K562 (cell line): ENCODE measurements around the gene TMIGD2. TPM values are rescaled to one million over a fixed set of nuclear protein-coding genes. Genes with fewer than 3 reads are reported as not detected.
A peak's percentile ranks its signal among the peaks of the same experiment; 100 is the strongest.

ENCODE experiments used
- ARID4B ChIP-seq: sonication (generic); formaldehyde crosslinking; IDR thresholded peaks from 2 replicates; pipeline ENCODE4 v1.8.0; 2022; ENCODE audit warnings: mild to moderate bottlenecking, missing genetic modification reagents
- BCOR ChIP-seq: fragments of 450-650 bp; IDR thresholded peaks from 2 replicates; pipeline ENCODE4 v1.6.1; 2016
- ELF4 ChIP-seq: fragments of 450-650 bp; formaldehyde crosslinking; IDR thresholded peaks from 2 replicates; pipeline ENCODE4 v1.4.0; 2022; ENCODE audit warnings: missing genetic modification characterization
- FOSL1 ChIP-seq: fragments of 200-800 bp; sonication (Bioruptor generic); conservative IDR thresholded peaks from 2 replicates; pipeline ENCODE4 v1.6.1; 2016; ENCODE audit warnings: missing genetic modification characterization, missing compliant biosample characterization
- HDAC8 ChIP-seq: fragments of 450-650 bp; IDR thresholded peaks from 2 replicates; pipeline ENCODE4 v1.6.1; 2016; ENCODE audit warnings: mild to moderate bottlenecking, missing genetic modification characterization, moderate library complexity, missing compliant biosample characterization
- HMGN3 ChIP-seq: IDR thresholded peaks from 2 replicates; pipeline ENCODE4 v1.6.1; 2011; ENCODE audit warnings: borderline replicate concordance, low read depth, mild to moderate bottlenecking, mixed read lengths, low read length; ENCODE audit not compliant: insufficient read length; ENCODE audit errors: extremely low read depth
- JUN ChIP-seq, 2 experiments: sonication (generic) in 1 of 2; formaldehyde crosslinking in 1 of 2; IDR thresholded peaks; 2 replicates each; pipeline versions ENCODE4 v1.6.1 to v1.8.0; 2012 to 2022; ENCODE audit warnings: borderline replicate concordance in 2 of 2, mild to moderate bottlenecking in 2 of 2, improper control_type of control experiment in 1 of 2, low read depth in 1 of 2, low read length in 1 of 2, missing genetic modification reagents in 1 of 2
- NCOA2 ChIP-seq, 2 experiments: fragments of 450-650 bp; IDR thresholded peaks; 2 replicates each; pipeline ENCODE4 v1.6.1; 2018; ENCODE audit warnings: mild to moderate bottlenecking in 2 of 2, moderate library complexity in 1 of 2; ENCODE audit not compliant: partially characterized antibody in 2 of 2
- SAP30 ChIP-seq: fragments of 200-600 bp; sonication (generic); IDR thresholded peaks from 2 replicates; pipeline ENCODE4 v1.6.1; 2012; ENCODE audit warnings: borderline replicate concordance, low read depth, mild to moderate bottlenecking, moderate library complexity, low read length, control low read depth, inconsistent platforms; ENCODE audit not compliant: insufficient read depth, poor library complexity, severe bottlenecking
- ZNF263 ChIP-seq: sonication (generic); formaldehyde crosslinking; IDR thresholded peaks from 2 replicates; pipeline ENCODE4 v1.8.0; 2022; ENCODE audit warnings: mild to moderate bottlenecking, missing genetic modification reagents, borderline replicate concordance
- ZNF431 ChIP-seq: sonication (generic); formaldehyde crosslinking; IDR thresholded peaks from 2 replicates; pipeline ENCODE4 v1.8.0; 2022; ENCODE audit warnings: mild to moderate bottlenecking, missing genetic modification reagents
- ZNF592 ChIP-seq: fragments of 450-650 bp; IDR thresholded peaks from 2 replicates; pipeline ENCODE4 v1.6.1; 2017; ENCODE audit warnings: antibody characterized with exemption, mild to moderate bottlenecking
- polyA plus RNA-seq, 8 experiments: library from polyadenylated mRNA; depleted of rRNA in 4 of 8; stranded (reverse) in 5 of 8; unstranded in 3 of 8; fragments of >200 nt; fragmentation: Nextera tagmentation in 2 of 8; fragmentation: Illumina TruSeq in 1 of 8; extraction: Ambion mirVana in 2 of 8; extraction: Trizol in 1 of 8; gene quantifications; 2 replicates each; pipeline versions ENCODE4 v1.2.1 to v1.2.3, GENCODE V29; 2011 to 2014; ENCODE audit warnings: inconsistent platforms in 1 of 8, missing spikeins in 1 of 8
- total RNA-seq, 7 experiments: library from RNA; depleted of rRNA in 6 of 7; stranded (reverse); fragments of >200 nt in 6 of 7; fragmentation: Illumina TruSeq in 2 of 7; extraction: Trizol in 2 of 7; gene quantifications; 2 replicates each; pipeline versions ENCODE4 v1.2.1 to v1.2.3, GENCODE V29; 2011 to 2021; ENCODE audit warnings: low replicate concordance in 1 of 7
- TF ChIP-seq, protein P1 (sequence below), 2 experiments: IDR thresholded peaks; 2 replicates each; pipeline ENCODE4 v1.6.1; 2012; ENCODE audit warnings: improper control_type of control experiment in 2 of 2, low read depth in 2 of 2, low read length in 2 of 2, borderline replicate concordance in 1 of 2

Gene TMIGD2
- total and polyA plus RNA-seq, 9 of the 15 experiments (the other 6 are each of a cell fraction or from before 2014, with no cell fraction given), result not detected

- TF ChIP-seq ZNF431 (CRISPR knock-in tag) (0 out of 2 replicates have a peak, but pooled peaks have one; percentile 22), ARID4B (CRISPR knock-in tag) (peak; percentile 41; the same call in 1 of the 2 replicates), ZNF592 (no peak), FOSL1 (tag) (0 out of 2 replicates have a peak, but pooled peaks have one; percentile 2), HMGN3 (peak; percentile 63), SAP30 (peak; percentile 28), BCOR (peak; percentile 97), JUN (IDR thresholded peaks at IDR 0.05; ENCODE audit: borderline replicate concordance, low read depth, low read length) (no peak), JUN (CRISPR knock-in tag; IDR thresholded peaks at IDR 0.05; ENCODE audit: borderline replicate concordance) (no peak), HDAC8 (tag) (no peak), ELF4 (0 out of 2 replicates have a peak, but pooled peaks have one; percentile 9), ZNF263 (peak; percentile 76), NCOA2 (IDR thresholded peaks at IDR 0.05; ENCODE audit: partially characterized antibody in 2 of 2) (no peak)
- TF ChIP-seq, protein P1, sequence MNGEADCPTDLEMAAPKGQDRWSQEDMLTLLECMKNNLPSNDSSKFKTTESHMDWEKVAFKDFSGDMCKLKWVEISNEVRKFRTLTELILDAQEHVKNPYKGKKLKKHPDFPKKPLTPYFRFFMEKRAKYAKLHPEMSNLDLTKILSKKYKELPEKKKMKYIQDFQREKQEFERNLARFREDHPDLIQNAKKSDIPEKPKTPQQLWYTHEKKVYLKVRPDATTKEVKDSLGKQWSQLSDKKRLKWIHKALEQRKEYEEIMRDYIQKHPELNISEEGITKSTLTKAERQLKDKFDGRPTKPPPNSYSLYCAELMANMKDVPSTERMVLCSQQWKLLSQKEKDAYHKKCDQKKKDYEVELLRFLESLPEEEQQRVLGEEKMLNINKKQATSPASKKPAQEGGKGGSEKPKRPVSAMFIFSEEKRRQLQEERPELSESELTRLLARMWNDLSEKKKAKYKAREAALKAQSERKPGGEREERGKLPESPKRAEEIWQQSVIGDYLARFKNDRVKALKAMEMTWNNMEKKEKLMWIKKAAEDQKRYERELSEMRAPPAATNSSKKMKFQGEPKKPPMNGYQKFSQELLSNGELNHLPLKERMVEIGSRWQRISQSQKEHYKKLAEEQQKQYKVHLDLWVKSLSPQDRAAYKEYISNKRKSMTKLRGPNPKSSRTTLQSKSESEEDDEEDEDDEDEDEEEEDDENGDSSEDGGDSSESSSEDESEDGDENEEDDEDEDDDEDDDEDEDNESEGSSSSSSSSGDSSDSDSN (IDR thresholded peaks at IDR 0.05; ENCODE audit: borderline replicate concordance in 1 of 2, low read depth in 2 of 2, low read length in 2 of 2), result 0 out of 4 replicates have a peak, but pooled peaks of 1 of the 2 experiments have one; percentile 45
These were observed 41.5 kb upstream of the TMIGD2 start, which contains the start of gene MPND (continued) for GRCh38 chr19:4343370-4344307.
